KBM-7 (cell line): ENCODE data around the gene MCAM.

ENCODE experiments used
- DNase-seq: peaks from one replicate; pipeline ENCODE4 v3.0.0-alpha.2; 2015
- in situ Hi-C: fragments of 300-500 bp; cut with MboI; formaldehyde crosslinking; loops from 2 replicates; pipeline ENCODE4 v1.14.3; 2020; ENCODE audit warnings: low sequenced_read_pairs, low pct_unique_long_range_greater_than_20kb, mixed read lengths

MCAM gene

DNA sequence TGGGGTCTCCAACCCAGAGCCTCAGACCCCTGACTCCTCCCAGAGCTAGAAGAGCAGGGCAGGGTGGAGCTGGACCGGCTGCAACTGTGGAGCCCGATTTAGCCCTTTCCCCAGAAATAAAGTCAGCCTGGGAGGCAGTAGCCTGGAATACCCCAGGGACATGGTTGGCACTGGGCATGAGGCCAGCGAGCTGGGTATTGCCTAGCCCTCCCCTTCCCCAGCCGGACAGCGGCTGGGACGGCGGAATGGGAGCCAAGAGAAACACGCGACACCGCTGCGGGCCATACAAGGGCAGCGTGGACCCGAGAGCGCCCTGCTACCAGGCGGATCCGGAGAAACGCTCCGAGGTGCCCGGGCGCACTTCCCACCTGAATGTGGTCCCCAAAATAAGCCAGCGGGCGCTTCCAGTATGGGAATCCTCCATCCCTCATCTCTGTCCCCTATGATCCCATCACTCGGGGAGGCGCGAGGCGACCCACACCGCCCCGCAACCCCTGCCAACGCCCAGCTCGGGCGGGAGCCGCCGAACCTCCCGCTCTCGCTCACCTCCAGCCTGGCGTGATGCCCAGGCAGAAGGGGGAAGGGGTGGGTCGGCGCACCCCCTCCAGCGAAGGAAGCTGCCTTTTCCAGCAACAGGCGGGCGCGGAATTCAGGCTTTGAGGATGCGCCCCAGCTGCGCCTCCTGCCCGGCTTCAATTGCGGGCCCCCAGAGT lies 758 bp downstream of the MCAM start:
- in situ Hi-C loops, result no loop called here
- peak; percentile 27 for DNase-seq

DNA sequence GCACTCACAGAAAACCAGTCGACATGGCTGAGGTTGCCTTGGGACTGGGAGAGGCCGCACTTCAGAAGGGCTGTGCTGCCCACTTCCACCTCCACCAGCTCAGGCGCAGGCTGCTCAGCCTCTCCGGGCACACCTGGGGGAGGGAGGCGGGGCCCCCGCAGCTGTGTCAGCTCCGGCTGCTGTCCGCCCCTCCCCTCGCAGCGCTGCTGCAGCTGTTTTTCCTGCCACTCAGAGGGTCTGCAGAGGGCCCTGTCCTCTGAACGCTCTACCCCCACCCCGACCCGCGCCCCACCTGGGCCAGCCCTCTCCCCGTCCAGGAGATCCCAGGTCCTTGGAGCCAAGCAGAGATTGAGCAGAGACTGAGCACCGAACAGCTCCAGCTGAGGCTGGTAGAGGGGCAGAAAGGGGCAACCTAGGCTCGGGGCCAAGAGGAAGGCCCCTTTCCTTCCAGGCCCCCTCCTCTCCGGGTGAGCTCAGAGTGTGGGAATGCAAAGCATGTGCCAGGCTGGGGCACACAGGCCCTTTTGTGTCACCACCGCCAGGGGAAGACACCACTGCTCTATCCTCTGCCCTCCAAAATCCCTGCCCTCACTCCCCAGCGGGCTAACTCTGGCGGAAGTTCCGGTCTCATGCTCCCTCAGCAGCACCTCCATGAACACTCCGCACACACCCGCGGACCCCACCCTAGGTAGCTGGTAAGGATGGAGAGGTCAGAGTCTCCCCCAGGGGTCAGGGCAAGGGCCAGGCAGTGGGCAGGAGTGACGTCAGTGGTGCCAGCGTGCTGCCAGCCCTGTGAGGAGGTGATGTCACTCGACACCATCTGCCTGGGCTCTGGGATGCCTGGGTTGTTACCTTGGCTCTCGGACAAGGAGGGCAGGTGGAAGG lies 1.6 kb downstream of the MCAM start:
- in situ Hi-C loops, result no loop called here
- no peak for DNase-seq

DNA sequence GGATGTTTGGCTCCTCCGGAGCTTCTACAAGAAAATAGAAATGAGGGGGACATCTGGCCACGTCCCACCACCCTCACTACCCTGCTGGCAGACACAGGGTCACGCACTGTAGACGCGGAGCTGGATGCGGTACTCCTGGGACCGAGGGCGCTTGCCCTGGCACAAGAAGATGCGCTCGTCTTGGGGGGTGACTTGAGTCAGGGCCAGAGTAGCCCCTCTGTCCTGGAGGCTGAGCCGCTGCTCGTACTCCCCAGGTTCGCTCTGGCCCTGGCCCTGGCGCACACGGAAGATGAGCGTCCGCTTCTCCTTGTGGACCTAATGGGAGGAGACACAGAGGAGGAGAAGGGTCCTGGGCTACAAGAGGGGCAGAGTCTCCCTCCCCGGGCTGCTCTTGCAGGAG lies 2.2 kb downstream of the MCAM start:
- in situ Hi-C loops, result no loop called here
- DNase-seq, result no peak

DNA sequence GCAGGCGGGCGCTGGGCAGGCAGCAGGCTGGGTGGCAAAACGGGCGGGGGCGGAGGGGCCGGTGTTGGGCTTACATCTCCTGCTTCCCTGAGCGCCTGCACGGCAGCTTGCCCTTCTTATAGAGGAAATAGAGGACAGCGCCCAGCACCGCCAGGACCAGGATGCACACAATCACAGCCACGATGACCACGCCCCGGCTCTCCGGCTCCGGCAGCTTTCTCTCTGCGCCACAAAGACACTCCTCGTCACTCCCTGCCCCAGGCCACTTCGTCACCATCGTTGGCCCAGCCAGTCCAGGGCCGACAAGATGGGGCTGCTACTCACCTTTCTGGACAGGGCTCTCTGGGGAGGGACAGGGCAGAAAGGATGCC lies 6.3 kb downstream of the MCAM start:
- DNase-seq, result no peak
- in situ Hi-C loops, result no loop called here

DNA sequence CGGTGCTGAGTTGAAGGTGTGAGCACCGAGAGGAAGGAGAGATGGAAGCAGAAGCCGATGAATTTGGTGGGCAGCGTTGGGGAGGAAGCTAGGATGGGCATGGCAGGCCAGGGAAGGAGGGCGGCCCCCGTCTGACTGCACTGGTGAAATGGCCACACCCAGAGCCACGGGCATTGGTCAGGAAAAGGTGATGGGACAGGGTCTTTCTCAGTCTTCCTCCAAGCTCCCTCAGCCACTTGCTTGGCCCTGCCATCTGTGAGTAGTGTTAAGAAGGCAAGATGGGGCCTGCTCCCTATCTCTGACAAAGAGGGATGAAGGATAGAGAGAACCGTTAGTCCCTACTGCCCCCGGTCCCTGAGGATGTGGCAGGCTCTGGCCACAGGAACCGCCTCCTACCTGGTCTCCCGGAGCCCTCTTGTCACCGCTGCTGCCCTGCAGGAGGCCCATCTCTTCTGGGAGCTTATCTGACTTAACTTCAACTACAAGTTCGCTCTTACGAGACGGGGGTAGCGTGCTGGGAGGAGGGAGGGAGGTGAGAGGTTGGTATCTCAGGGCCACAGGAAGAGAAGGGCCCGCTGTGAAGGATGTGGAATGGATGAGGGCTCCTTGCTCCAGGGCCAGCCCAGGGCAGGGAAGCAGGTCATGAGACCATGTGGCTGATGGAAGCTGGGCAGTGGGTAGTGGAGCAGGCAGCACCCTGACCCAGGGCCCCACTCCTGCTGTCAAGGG lies 6.8 kb downstream of the MCAM start:
- DNase-seq, result no peak
- in situ Hi-C loops, result no loop called here

DNA sequence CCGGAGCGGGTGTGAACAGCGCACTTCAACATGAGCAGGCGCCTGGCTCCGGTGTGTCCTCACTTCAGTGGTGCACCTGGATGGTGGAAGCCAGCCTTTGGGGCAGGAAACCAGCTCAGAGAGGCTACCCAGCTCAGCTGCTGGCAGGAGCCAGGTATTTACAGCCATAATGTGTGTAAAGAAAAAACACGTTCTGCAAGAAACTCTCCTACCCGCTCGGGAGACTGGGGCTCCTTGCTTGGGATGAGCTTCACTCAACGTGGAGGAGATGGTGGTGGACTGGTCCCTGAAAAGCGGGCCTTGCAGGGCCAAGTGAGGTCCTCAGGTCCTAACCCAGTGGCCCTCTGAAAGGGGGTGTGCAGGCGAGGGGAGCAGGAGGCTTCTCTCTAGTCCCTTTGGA lies 7.5 kb downstream of the MCAM start:
- DNase-seq, result no peak
- in situ Hi-C loops, result no loop called here

DNA sequence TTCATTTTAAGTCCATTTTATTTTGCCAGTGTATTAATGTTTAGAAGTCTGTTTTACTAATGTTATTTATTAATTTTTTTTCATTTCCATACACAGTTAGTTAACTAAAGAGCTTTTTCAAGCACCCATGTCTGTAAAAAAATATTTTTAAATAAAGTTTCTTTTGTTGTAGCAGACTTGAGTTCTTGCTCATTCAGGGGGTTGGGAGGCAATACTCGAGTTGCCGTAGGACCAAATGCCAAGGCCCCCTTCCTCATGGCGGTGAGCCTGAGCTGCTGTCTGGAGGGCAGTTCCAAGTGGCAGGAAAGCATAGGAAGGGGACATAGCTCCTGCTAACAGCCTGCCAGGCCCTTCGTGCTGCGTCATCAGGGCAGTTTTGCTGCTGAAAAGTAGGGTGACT lies 9.0 kb downstream of the MCAM start:
- in situ Hi-C loops, result no loop called here
- no peak for DNase-seq

DNA sequence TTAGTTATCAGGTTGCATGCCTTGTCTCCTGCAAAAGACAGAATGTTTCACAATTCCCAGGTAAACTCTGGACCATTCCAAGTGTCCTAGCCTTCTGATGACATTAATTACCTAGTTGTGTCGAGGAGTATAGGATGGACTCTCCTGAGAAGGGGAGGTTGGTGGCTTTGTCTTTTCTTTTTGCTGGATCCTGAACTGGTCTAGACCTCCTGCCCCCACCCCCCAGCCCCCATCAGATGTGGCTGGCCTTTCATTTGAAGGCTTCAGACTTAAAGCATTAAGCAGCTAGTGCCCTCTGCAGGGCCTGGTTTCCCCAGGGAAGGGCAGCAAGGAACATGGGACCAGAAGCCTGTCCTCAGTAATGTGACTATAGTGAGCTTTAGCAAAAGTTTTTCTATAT lies 9.7 kb downstream of the MCAM start:
- no peak for DNase-seq
- in situ Hi-C loops, result no loop called here

DNA sequence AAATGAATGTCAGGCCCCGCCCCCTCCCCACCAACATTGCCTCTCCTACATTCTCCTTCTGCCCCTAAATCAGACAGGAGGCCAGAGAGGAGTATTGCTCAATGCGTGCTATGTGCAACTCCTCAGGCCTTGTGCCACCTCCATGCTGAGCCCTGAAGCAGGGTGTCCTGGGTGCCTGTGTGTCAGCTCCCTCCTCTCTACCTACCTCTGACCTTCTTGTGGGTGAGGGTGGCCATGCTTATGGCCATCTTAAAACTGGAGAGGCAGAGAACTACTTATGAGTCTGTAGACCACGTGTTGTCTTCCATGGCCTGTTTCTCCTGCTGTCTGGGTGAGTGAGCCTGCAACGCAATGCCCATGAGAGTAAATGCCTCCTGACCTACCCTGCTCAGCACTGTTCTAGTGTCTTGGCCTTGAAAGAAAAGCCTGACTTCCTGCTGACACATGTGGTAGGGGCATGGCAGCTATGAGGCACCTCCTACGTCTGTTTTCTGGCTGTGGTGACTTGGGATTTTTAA lies 10.5 kb downstream of the MCAM start:
- in situ Hi-C loops, result no loop called here
- DNase-seq, result no peak

DNA sequence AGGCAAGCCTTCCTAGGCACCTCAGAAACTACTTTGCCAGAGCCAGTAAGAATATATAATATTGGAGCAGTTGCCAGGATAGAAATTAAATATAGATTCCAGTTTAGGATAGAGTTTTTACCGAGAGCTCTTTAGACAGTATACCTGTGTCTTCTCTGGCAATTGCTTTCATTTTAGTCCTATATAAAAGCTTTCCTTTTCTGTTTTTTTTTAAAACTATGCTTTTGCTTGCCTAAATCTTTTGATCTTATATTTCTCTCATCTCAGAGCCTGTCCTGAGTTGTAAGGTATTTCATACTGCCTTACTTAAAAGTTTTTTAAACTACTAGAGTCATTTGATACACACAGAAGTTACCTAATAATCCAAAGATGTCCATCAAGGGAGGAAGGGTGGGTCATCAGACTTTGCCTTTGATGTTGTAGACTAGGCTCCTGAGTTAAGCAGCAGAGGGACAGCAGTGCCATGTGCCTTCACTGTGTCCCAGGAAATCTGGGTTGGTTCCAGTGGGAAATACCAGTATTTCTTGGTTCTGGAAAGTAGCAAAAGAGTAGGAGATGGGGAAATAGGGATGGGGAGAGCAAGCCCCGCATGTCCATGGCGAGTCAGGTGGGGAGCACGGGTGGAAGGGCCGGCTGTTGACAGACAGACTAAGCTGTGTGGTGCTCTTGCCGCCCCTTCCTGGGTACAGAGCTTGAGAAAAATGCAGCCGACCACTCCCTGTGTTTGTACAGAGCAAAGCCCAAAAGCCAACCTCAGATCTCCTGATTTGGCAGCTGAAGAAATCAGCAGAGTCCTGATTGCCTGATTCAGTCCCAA lies 11.2 kb downstream of the MCAM start:
- in situ Hi-C loops, result no loop called here
- DNase-seq, result no peak

DNA sequence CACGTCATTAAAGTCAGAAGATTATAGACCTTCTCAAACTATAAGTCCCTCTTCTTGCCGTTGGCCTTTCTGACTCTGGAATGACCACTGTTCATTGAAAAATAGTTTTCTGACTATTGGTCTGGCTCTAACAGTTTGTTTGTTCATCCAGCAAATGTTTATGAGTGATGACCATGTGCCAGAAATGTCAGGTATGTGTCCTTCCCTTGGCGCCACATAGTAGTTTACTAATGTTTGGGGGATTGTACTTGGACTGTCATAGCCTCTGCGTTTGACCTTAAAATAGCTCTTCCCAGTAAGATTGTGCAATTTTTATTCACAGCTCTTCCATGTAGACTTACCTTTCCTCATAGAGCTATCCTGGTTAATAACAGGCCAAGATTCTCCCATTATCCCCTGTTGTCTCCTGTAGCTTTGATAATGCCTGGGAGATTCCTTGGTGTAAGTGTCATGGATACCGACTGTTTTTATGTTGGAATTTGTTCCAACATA lies 13.7 kb downstream of the MCAM start:
- in situ Hi-C loops, result no loop called here
- DNase-seq, result no peak

DNA sequence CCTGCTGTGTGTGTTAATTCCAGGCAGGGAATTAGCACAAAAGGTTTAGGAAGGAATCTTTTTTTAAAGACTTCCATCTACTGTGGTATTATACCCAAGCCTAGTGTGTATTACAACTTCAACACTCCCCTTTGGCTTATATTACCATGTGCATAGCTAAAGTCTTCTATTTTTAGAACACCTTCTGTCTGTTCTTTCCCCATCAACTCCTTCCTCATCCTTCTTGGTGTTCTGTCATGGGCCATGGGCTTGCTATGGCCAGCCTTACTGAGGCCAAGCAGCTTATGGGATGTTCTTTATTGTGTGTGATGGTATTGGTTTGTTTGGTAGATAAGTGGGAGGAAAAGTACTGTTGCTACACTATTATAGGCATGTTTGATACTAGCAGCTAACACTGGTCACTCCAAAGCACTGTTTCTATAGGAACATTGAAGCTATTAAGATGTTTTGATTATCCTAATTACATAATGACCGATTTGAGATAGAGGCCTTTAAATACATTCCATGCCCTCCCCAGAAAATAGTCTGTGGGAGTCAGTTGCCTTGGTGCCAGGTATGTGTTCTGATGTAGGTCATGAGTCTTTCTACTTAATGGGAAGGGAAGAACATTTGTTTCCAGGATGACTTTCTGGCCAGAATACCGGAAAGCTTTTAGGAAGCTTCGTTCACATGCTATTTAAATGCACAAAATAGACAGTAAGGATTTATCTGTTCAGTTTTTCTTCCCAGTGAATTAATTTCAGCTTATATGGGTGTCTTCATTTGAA lies 16.5 kb downstream of the MCAM start:
- in situ Hi-C loops, result no loop called here
- no peak for DNase-seq

DNA sequence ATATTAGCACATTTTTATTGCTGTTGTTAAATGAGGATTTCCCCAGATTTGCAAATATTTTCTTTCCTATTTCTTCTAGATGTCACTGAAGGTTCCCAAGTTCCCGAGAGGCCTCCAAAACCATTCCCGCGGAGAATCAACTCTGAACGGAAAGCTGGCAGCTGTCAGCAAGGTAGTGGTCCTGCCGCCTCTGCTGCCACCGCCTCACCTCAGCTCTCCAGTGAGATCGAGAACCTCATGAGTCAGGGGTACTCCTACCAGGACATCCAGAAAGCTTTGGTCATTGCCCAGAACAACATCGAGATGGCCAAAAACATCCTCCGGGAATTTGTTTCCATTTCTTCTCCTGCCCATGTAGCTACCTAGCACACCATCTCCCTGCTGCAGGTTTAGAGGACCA lies 17.5 kb downstream of the MCAM start:
- no peak for DNase-seq
- in situ Hi-C loops, result no loop called here

DNA sequence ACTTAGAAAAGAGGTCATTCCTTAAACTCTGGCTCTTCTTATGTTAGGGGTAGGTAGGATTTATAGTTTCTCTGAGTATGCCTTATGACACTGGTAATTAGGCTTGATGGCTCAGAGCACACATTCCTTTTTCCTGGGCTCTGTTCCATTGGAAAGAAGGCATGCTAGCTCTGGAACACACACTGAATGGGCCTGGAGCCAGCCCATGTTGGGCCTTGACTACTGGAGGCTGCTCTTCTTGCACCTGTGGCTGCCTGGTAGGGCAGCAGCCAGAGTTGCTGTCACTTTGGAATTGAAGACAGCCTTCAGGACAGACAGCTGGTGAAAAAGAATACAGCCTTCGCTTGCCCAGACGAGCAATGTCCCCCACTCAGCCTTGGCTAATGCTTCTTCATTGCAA lies 18.2 kb downstream of the MCAM start:
- in situ Hi-C loops, result no loop called here
- no peak for DNase-seq

DNA sequence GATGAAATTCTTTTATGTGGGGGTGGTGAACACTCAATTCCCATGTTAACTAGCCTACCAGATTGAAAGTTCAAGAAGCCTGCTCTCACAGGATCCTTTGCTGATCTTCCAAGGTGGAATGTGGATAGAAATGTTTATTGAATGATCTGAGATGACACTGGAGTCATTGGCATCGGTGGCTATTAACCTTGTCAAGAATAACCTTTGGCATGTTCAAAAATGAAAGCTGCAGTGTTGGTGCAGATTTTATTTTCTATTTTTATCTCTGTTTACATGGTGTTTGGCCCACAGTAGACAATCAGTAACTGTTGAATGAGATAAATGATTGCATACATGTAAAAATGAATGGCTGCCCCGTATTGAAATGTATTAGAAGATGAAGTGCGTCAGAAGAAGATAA lies 19.0 kb downstream of the MCAM start:
- DNase-seq, result no peak
- in situ Hi-C loops, result no loop called here

DNA sequence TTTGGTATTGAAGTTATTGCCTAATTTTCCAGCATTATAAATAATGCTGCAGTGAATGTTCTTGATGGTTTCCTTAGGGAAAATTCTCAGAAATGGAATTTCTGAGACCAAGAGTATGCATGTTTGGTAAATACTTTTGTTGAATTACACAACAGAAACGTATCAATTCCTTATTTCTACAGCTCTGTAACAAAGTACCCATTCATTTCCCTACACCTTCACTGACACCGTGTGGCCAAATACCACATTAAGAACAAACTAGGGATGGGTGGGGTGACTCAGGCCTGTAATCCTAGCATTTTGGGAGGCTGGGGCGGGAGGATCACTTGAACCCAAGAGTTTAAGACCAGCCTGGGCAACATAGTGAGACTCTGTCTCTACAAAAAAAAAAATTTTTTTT lies 21.8 kb downstream of the MCAM start:
- DNase-seq, result no peak
- in situ Hi-C loops, result no loop called here

DNA sequence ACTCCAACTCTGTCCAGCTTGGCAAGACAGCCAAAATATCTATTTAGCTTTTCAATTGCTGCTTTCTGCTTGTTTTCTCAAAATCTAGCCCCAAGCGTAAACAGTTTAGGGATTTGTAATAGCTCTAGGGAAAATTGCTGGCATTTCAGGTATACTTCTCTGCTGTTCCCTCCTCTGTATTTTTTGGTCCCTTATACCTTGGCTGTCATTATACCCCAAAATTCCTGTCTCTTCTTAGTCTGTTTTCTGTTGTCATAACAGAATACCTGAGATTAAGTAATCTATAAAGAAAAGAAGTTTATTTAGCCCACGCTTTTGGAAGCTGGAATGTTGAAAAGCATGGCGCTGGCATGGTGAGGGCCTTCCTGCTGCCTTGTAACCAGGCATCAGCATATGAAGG lies 23.5 kb downstream of the MCAM start:
- in situ Hi-C loops, result no loop called here
- no peak for DNase-seq

DNA sequence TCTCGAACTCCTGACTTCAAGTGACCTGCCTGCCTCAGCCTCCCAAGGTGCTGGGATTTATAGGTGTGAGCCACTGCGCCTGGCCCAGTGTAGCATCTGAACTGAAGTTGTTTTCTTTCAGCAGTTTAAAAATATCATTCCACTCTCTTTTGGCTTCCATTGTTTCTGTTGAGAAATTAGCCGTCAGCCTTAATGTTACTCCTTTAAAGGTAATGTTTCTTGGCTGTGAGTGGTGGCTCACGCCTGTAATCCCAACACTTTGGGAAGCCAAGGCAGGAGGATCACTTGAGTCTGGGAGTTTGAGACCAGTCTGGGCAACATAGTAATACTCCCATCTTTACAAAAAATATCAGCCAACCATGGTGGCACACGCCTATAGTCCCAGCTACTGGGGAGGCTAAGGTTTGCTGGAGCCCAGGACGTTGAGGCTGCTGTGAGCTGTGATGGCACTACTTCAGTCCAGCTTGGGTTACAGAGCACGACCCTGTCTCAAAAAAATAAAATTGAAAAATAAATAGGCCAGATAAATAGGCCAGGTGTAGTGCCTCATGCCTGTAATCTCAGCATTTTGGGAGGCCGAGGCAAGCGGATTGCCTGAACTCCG lies 25.9 kb downstream of the MCAM start:
- in situ Hi-C loops, result no loop called here
- no peak for DNase-seq
